DOHH2 (cell line): Measurements from ENCODE around the gene DNMT3A.

Experiments used
- H3F3A ChIP-seq: fragments of 200-600 bp; sonication (generic), shearing (Covaris generic); 2 replicates; pipeline ENCODE4 v1.6.0; 2016; ENCODE audit warnings: antibody characterized with exemption, mild to moderate bottlenecking; ENCODE audit not compliant: control insufficient read depth, insufficient read depth
- H3K27ac ChIP-seq: fragments of 200-600 bp; sonication (generic); 2 replicates; pipeline ENCODE4 v1.5.1; 2014; ENCODE audit warnings: low read depth, mild to moderate bottlenecking, low read length, moderate library complexity
- H3K27me3 ChIP-seq: fragments of 200-600 bp; sonication (generic); 2 replicates; pipeline ENCODE4 v1.6.1; 2014; ENCODE audit warnings: mild to moderate bottlenecking, low read length, mixed read lengths; ENCODE audit not compliant: control insufficient read depth
- H3K36me3 ChIP-seq: fragments of 200-600 bp; sonication (generic); 2 replicates; pipeline ENCODE4 v1.6.1; 2014; ENCODE audit warnings: mild to moderate bottlenecking, low read length, moderate library complexity, mixed read lengths; ENCODE audit not compliant: control insufficient read depth
- H3K4me1 ChIP-seq: fragments of 200-600 bp; sonication (generic); 2 replicates; pipeline ENCODE4 v1.6.1; 2014; ENCODE audit warnings: mild to moderate bottlenecking, low read length, mixed read lengths; ENCODE audit not compliant: control insufficient read depth
- H3K4me2 ChIP-seq: fragments of 200-600 bp; sonication (generic); 2 replicates; pipeline ENCODE4 v1.6.0; 2014; ENCODE audit warnings: mild to moderate bottlenecking, low read length, moderate library complexity
- H3K4me3 ChIP-seq: fragments of 200-600 bp; sonication (generic); 2 replicates; pipeline ENCODE4 v1.5.1; 2014; ENCODE audit warnings: mild to moderate bottlenecking, low read length, mixed read lengths
- H3K79me2 ChIP-seq: fragments of 200-600 bp; sonication (generic); 2 replicates; pipeline ENCODE4 v1.6.1; 2014; ENCODE audit warnings: mild to moderate bottlenecking, low read length, mixed read lengths; ENCODE audit not compliant: control insufficient read depth
- H3K9me2 ChIP-seq: fragments of 200-600 bp; sonication (generic); replicated peaks from 2 replicates; pipeline ENCODE4 v1.6.1; 2014; ENCODE audit warnings: mild to moderate bottlenecking, low read length, mixed read lengths; ENCODE audit not compliant: control insufficient read depth
- H3K9me3 ChIP-seq: fragments of 200-600 bp; sonication (generic); 2 replicates; pipeline ENCODE4 v1.6.1; 2014; ENCODE audit warnings: antibody characterized with exemption, low read length, mixed read lengths; ENCODE audit not compliant: control insufficient read depth, insufficient read depth
- H4K20me1 ChIP-seq: fragments of 200-600 bp; sonication (generic); 2 replicates; pipeline ENCODE4 v1.6.0; 2014; ENCODE audit warnings: low read depth, mild to moderate bottlenecking, antibody characterized with exemption, low read length, moderate library complexity; ENCODE audit not compliant: control insufficient read depth, insufficient read depth
- CTCF ChIP-seq: fragments of 200-600 bp; sonication (generic); IDR thresholded peaks from one replicate; pipeline ENCODE4 v1.5.1; 2014; ENCODE audit warnings: antibody characterized with exemption, mild to moderate bottlenecking, low read depth, low read length; ENCODE audit not compliant: poor library complexity, severe bottlenecking
- EZH2phosphoT487 ChIP-seq: fragments of 200-600 bp; sonication (generic); IDR thresholded peaks from 2 replicates; pipeline ENCODE4 v1.6.1; 2017; ENCODE audit warnings: borderline replicate concordance, mild to moderate bottlenecking, antibody characterized with exemption, low read length, moderate library complexity, mixed read lengths

The DNMT3A gene

DNA sequence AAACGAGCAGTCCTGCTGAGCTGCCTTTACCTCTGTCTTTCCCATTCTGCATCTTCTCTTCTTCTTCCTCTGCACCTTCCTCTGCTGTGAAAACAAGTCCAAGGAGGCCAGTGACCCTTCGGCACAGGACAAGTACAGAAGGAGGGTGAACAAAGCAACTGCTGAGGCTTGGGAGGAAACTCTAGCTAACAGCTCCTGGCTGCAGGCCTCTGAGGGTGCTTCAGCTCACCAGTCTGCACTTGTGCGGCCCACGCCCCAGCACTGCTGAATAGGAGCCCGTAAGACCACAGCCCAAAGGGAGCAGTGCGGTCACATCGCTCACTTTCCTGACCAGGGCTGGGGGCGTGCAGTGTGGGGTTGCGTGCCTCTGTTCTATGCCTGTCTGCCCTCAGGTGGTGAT lies 42.1 kb upstream of the DNMT3A start:
- Histone ChIP-seq H3K4me2 (no peak overlapping the region), H4K20me1 (no peaks in the 10 kb centered on the region), H3K27me3 (no peaks in the 10 kb centered on the region), H3K36me3 (no peaks in the 10 kb centered on the region), H3K79me2 (no peaks in the 10 kb centered on the region), H3F3A (no peaks in the 10 kb centered on the region), H3K27ac (no peak overlapping the region), H3K9me2 (no peaks in the 10 kb centered on the region), H3K9me3 (no peaks in the 10 kb centered on the region), H3K4me1 (peaks cover 26% of the 10 kb centered on the region), H3K4me3 (no peak overlapping the region)
- TF ChIP-seq CTCF (no peak), EZH2phosphoT487 (no peak)

GRCh38 chr2:25381502-25381901 lies 39.8 kb upstream of the DNMT3A start:
- Histone ChIP-seq H3K9me2 (no peaks in the 10 kb centered on the region), H3K36me3 (no peaks in the 10 kb centered on the region), H3K27ac (no peak overlapping the region), H3K27me3 (no peaks in the 10 kb centered on the region), H3K79me2 (no peaks in the 10 kb centered on the region), H3K4me3 (no peak overlapping the region), H3K9me3 (no peaks in the 10 kb centered on the region), H4K20me1 (no peaks in the 10 kb centered on the region), H3K4me2 (no peak overlapping the region), H3F3A (no peaks in the 10 kb centered on the region), H3K4me1 (peaks cover 27% of the 10 kb centered on the region)
- TF ChIP-seq CTCF (no peak), EZH2phosphoT487 (no peak)

DNA sequence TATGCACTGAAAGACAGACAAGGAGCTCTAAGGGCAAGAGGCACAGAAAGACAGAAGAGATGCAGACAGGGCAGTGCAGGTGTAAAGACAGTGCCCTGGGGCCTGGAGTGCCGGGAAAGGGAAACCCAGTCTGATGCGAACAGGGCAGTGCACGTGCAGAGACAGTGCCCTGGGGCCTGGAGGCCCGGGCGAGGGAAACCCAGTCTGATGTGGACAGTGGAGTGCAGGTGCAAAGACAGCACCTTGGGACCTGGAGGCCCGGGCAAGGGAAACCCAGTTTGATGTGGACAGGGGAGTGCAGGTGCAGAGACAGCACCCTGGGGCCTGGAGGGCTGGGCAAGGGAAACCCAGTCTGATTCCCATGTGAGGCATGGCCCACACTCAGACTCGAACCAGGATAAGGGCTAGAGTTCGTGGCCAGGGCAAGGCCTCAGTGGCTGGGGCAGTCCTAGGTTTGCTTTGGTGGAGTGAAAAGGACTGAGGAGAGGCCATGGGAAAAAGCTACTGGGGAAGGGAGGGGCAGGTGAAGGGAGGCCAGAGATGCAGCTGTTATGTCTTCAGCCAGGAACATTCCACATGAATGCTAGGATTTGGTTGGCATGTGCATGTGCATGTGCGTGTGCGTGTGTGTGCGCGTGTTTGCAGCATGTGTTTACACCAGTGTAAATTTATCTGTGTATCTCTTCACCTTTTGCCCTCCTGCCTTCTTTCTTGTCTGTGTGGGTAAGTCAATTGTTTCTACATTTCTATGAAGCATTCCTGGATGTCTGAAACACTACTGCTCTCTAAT lies 39.1 kb upstream of the DNMT3A start:
- TF ChIP-seq CTCF: no peak
- Histone ChIP-seq H3K9me3 (no peaks in the 10 kb centered on the region), H4K20me1 (no peaks in the 10 kb centered on the region)

More for the DNA sequence above, 39.1 kb upstream of the DNMT3A start:
- Histone ChIP-seq H3K36me3 (no peaks in the 10 kb centered on the region), H3K27me3 (no peaks in the 10 kb centered on the region), H3K4me2 (no peak overlapping the region), H3K79me2 (no peaks in the 10 kb centered on the region), H3K4me3 (no peak overlapping the region), H3K27ac (no peak overlapping the region), H3K4me1 (peaks cover 32% of the 10 kb centered on the region), H3F3A (no peaks in the 10 kb centered on the region), H3K9me2 (no peaks in the 10 kb centered on the region)
